ENCODE measurements around the gene APBB1. TPM values are rescaled to one million over a fixed set of nuclear protein-coding genes. Genes with fewer than 3 reads are reported as not detected.

Gene APBB1
- total RNA-seq, 1 experiment from 2014 or later = 24.7 TPM

GRCh38 chr11:6402561-6402981 lies 16.3 kb downstream of the APBB1 start:
- H3K9ac ChIP-seq (ENCODE audit: low read length) = no peak overlapping the region
- DNase-seq = no peak
- peaks cover 5% of the 10 kb centered on the region for H3K4me1 ChIP-seq (ENCODE audit: insufficient read depth, low read length)
- no peaks in the 10 kb centered on the region for H3F3A ChIP-seq (ENCODE audit: low read length, unreplicated experiment)
- ATAC-seq = no peak
- no peaks in the 10 kb centered on the region for H3K79me2 ChIP-seq (ENCODE audit: low read length)
- H4K20me1 ChIP-seq (ENCODE audit: low read length) = no peaks in the 10 kb centered on the region
- ChIA-PET CTCF (no interaction called here), POLR2A (ENCODE audit: unreplicated experiment) (no interaction called here)
- no peak overlapping the region for H2AFZ ChIP-seq (ENCODE audit: low read length)
- TF ChIP-seq EZH2 (IDR thresholded peaks at IDR 0.05; ENCODE audit: low read length, unreplicated experiment) = no peak
- TF ChIP-seq EZH2phosphoT487 (IDR thresholded peaks at IDR 0.05; ENCODE audit: borderline replicate concordance, low read length) = no peak
- TF ChIP-seq CTCF (conservative IDR thresholded peaks at IDR 0.05; ENCODE audit: low read depth, low read length) = no peak
- no peaks in the 10 kb centered on the region for H3K9me3 ChIP-seq (ENCODE audit: low read length)
- H3K27ac ChIP-seq (ENCODE audit: low read length) = no peak overlapping the region
- H3K4me3 ChIP-seq (ENCODE audit: low read length) = no peak overlapping the region
- no TSS peak for BruUV-seq (replicated peaks)
- intact Hi-C loops (cut with micrococcal nuclease) = no loop called here
- H3K9me2 ChIP-seq (replicated peaks; ENCODE audit: low read length) = no peaks in the 10 kb centered on the region
- no peaks in the 10 kb centered on the region for H3K36me3 ChIP-seq (ENCODE audit: low read depth, low read length)
- H3K4me2 ChIP-seq (ENCODE audit: low read length) = no peak overlapping the region
- no peaks in the 10 kb centered on the region for H3K27me3 ChIP-seq (ENCODE audit: low read length)

- Histone ChIP-seq H3K9me3 (ENCODE audit: low read length) (no peaks in the 10 kb centered on the region), H3K27me3 (ENCODE audit: low read length) (no peaks in the 10 kb centered on the region), H3K4me2 (ENCODE audit: low read length) (no peak overlapping the region), H3K9ac (ENCODE audit: low read length) (no peak overlapping the region), H3K9me2 (replicated peaks; ENCODE audit: low read length) (no peaks in the 10 kb centered on the region), H3K27ac (ENCODE audit: low read length) (no peak overlapping the region), H3K79me2 (ENCODE audit: low read length) (no peaks in the 10 kb centered on the region), H3K36me3 (ENCODE audit: low read depth, low read length) (no peaks in the 10 kb centered on the region), H3K4me1 (ENCODE audit: insufficient read depth, low read length) (peaks cover 10% of the 10 kb centered on the region), H3F3A (ENCODE audit: low read length, unreplicated experiment) (no peaks in the 10 kb centered on the region), H4K20me1 (ENCODE audit: low read length) (no peaks in the 10 kb centered on the region), H3K4me3 (ENCODE audit: low read length) (no peak overlapping the region), H2AFZ (ENCODE audit: low read length) (no peak overlapping the region)
- ChIA-PET CTCF (no interaction called here), POLR2A (ENCODE audit: unreplicated experiment) (no interaction called here)
- TF ChIP-seq EZH2phosphoT487 (IDR thresholded peaks at IDR 0.05; ENCODE audit: borderline replicate concordance, low read length) (no peak), CTCF (conservative IDR thresholded peaks at IDR 0.05; ENCODE audit: low read depth, low read length) (no peak), EZH2 (IDR thresholded peaks at IDR 0.05; ENCODE audit: low read length, unreplicated experiment) (no peak)
- no peak for ATAC-seq
- no peak for DNase-seq
- no TSS peak for BruUV-seq (replicated peaks)
- intact Hi-C loops (cut with micrococcal nuclease) = no loop called here
Observed at GRCh38 chr11:6402061-6402470, 16.8 kb downstream of the APBB1 start.

GRCh38 chr11:6401464-6401863 lies 17.4 kb downstream of the APBB1 start:
- CTCF ChIA-PET = no interaction called here
- intact Hi-C loops (cut with micrococcal nuclease) = no loop called here
- no peaks in the 10 kb centered on the region for H3K36me3 ChIP-seq (ENCODE audit: low read depth, low read length)
- H3K4me3 ChIP-seq (ENCODE audit: low read length) = no peak overlapping the region
- POLR2A ChIA-PET (ENCODE audit: unreplicated experiment) = no interaction called here
- no peak overlapping the region for H3K27ac ChIP-seq (ENCODE audit: low read length)
- ATAC-seq (no peak), DNase-seq (no peak)
- H3K27me3 ChIP-seq (ENCODE audit: low read length) = no peaks in the 10 kb centered on the region
- H3K79me2 ChIP-seq (ENCODE audit: low read length) = no peaks in the 10 kb centered on the region
- H3K9me3 ChIP-seq (ENCODE audit: low read length) = no peaks in the 10 kb centered on the region
- no peak overlapping the region for H2AFZ ChIP-seq (ENCODE audit: low read length)
- no peaks in the 10 kb centered on the region for H3F3A ChIP-seq (ENCODE audit: low read length, unreplicated experiment)
- H3K4me1 ChIP-seq (ENCODE audit: insufficient read depth, low read length) = peaks cover 10% of the 10 kb centered on the region
- no peaks in the 10 kb centered on the region for H3K9me2 ChIP-seq (replicated peaks; ENCODE audit: low read length)
- TF ChIP-seq EZH2phosphoT487 (IDR thresholded peaks at IDR 0.05; ENCODE audit: borderline replicate concordance, low read length) = no peak
- TF ChIP-seq EZH2 (IDR thresholded peaks at IDR 0.05; ENCODE audit: low read length, unreplicated experiment) = no peak
- no peak for TF ChIP-seq CTCF (conservative IDR thresholded peaks at IDR 0.05; ENCODE audit: low read depth, low read length)
- H3K4me2 ChIP-seq (ENCODE audit: low read length) = no peak overlapping the region
- BruUV-seq (replicated peaks) = no TSS peak
- no peaks in the 10 kb centered on the region for H4K20me1 ChIP-seq (ENCODE audit: low read length)
- H3K9ac ChIP-seq (ENCODE audit: low read length) = no peak overlapping the region
